HepG2 (cell line): Measurements from ENCODE around the gene TBL3. TPM values are rescaled to one million over a fixed set of nuclear protein-coding genes. Genes with fewer than 3 reads are reported as not detected.
A peak's percentile ranks its signal among the peaks of the same experiment; 100 is the strongest.

Experiments
- CREM ChIP-seq, 2 experiments: sonication (generic) in 1 of 2; formaldehyde crosslinking in 1 of 2; IDR thresholded peaks; 2 replicates each; pipeline versions ENCODE4 v1.4.0 to v1.6.1; 2016 to 2020; ENCODE audit warnings: antibody characterized with exemption in 1 of 2, mild to moderate bottlenecking in 1 of 2, missing genetic modification reagents in 1 of 2
- FOXK1 ChIP-seq: sonication (generic); formaldehyde crosslinking; IDR thresholded peaks from 2 replicates; pipeline ENCODE4 v1.4.0; 2020; ENCODE audit warnings: low read depth, missing genetic modification reagents, borderline replicate concordance
- FOXP4 ChIP-seq: sonication (generic); formaldehyde crosslinking; IDR thresholded peaks from 2 replicates; pipeline ENCODE4 v1.4.0; 2020; ENCODE audit warnings: missing genetic modification reagents
- HOXA9 ChIP-seq: sonication (generic); formaldehyde crosslinking; IDR thresholded peaks from 2 replicates; pipeline ENCODE4 v1.8.1; 2022; ENCODE audit warnings: missing genetic modification reagents, mild to moderate bottlenecking, moderate library complexity, borderline replicate concordance
- NR2F1 ChIP-seq, 2 experiments: fragments of 450-650 bp in 1 of 2; formaldehyde crosslinking in 1 of 2; IDR thresholded peaks; 2 replicates each; pipeline versions ENCODE4 v1.5.0 to v1.6.1; 2016 to 2020; ENCODE audit warnings: mild to moderate bottlenecking in 1 of 2, missing compliant biosample characterization in 1 of 2, missing genetic modification reagents in 1 of 2, moderate library complexity in 1 of 2
- PLSCR1 ChIP-seq: sonication (generic); formaldehyde crosslinking; IDR thresholded peaks from 2 replicates; pipeline ENCODE4 v1.5.0; 2020; ENCODE audit warnings: missing genetic modification reagents, mild to moderate bottlenecking, borderline replicate concordance
- ZNF512 ChIP-seq: sonication (generic); formaldehyde crosslinking; IDR thresholded peaks from 2 replicates; pipeline ENCODE4 v1.4.0; 2020; ENCODE audit warnings: mild to moderate bottlenecking, missing genetic modification reagents
- ZNF543 ChIP-seq: sonication (generic); formaldehyde crosslinking; IDR thresholded peaks from 2 replicates; pipeline ENCODE4 v1.4.0; 2020; ENCODE audit warnings: mild to moderate bottlenecking, missing genetic modification reagents
- ZNF652 ChIP-seq: IDR thresholded peaks from 2 replicates; pipeline ENCODE4 v1.6.1; 2016; ENCODE audit warnings: low read depth, borderline replicate concordance
- ZNF687 ChIP-seq: sonication (generic); formaldehyde crosslinking; IDR thresholded peaks from 2 replicates; pipeline ENCODE4 v1.5.1; 2020; ENCODE audit warnings: mild to moderate bottlenecking, missing genetic modification reagents, moderate library complexity
- ZNF691 ChIP-seq: sonication (generic); formaldehyde crosslinking; IDR thresholded peaks from 2 replicates; pipeline ENCODE4 v1.4.0; 2020; ENCODE audit warnings: missing genetic modification reagents, low read depth, mild to moderate bottlenecking, borderline replicate concordance
- ZSCAN12 ChIP-seq: sonication (generic); formaldehyde crosslinking; IDR thresholded peaks from 2 replicates; pipeline ENCODE4 v1.9.0; 2021; ENCODE audit warnings: mild to moderate bottlenecking, missing genetic modification reagents
- polyA plus RNA-seq, 8 experiments: library from polyadenylated mRNA; depleted of rRNA in 3 of 8; stranded (reverse) in 7 of 8; unstranded in 1 of 8; fragments of >200 nt; fragmentation: Illumina TruSeq in 4 of 8; extraction: Trizol in 4 of 8; gene quantifications; 2 replicates each; pipeline versions ENCODE4 v1.2.1 to v1.2.3, GENCODE V29; 2011 to 2016; ENCODE audit warnings: low read depth in 4 of 8, missing spikeins in 1 of 8, mixed read lengths in 1 of 8; ENCODE audit not compliant: insufficient read depth in 1 of 8
- total RNA-seq, 5 experiments: library from RNA; depleted of rRNA; stranded (reverse); fragments of >200 nt; fragmentation: Illumina TruSeq; extraction: Trizol; gene quantifications; 2 replicates each; pipeline ENCODE4 v1.2.3, GENCODE V29; 2016; ENCODE audit warnings: low read depth in 1 of 5
- TF ChIP-seq, protein P1 (sequence below): sonication (generic); formaldehyde crosslinking; IDR thresholded peaks from 2 replicates; pipeline ENCODE4 v1.8.0; 2022; ENCODE audit warnings: mild to moderate bottlenecking, missing genetic modification reagents
- TF ChIP-seq, protein P2 (sequence below): sonication (generic); formaldehyde crosslinking; IDR thresholded peaks from 2 replicates; pipeline ENCODE4 v1.5.0; 2020; ENCODE audit warnings: mild to moderate bottlenecking, low read depth, missing genetic modification reagents, borderline replicate concordance

Gene TBL3
- total and polyA plus RNA-seq, 2 of the 13 experiments (the other 11 are each of a cell fraction or from before 2014, with no cell fraction given), result 16.8 to 38.0 TPM

GRCh38 chr16:1940273-1941161, 31.3 kb upstream of the TBL3 start (continued):
- TF ChIP-seq NR2F1 (CRISPR knock-in tag; IDR thresholded peaks at IDR 0.05) (peak in 1 of 2 experiments; percentile 19; a peak in 1 of 4 replicates), PLSCR1 (CRISPR knock-in tag) (no peak), ZNF652 (CRISPR knock-in tag) (no peak), ZNF687 (peak; percentile 94), FOXK1 (CRISPR knock-in tag) (no peak), CREM (IDR thresholded peaks at IDR 0.05) (peak; percentile 60), CREM (CRISPR knock-in tag; IDR thresholded peaks at IDR 0.05) (no peak), HOXA9 (no peak), ZNF512 (CRISPR knock-in tag) (no peak), ZSCAN12 (no peak), ZNF691 (CRISPR knock-in tag) (peak; percentile 35; the same call in 1 of the 2 replicates), FOXP4 (peak; percentile 83), ZNF543 (CRISPR knock-in tag) (peak; percentile 81)
- TF ChIP-seq, protein P1, sequence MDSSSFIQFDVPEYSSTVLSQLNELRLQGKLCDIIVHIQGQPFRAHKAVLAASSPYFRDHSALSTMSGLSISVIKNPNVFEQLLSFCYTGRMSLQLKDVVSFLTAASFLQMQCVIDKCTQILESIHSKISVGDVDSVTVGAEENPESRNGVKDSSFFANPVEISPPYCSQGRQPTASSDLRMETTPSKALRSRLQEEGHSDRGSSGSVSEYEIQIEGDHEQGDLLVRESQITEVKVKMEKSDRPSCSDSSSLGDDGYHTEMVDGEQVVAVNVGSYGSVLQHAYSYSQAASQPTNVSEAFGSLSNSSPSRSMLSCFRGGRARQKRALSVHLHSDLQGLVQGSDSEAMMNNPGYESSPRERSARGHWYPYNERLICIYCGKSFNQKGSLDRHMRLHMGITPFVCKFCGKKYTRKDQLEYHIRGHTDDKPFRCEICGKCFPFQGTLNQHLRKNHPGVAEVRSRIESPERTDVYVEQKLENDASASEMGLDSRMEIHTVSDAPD (CRISPR knock-in tag), result peak; percentile 21; the same call in 1 of the 2 replicates
- TF ChIP-seq, protein P2, sequence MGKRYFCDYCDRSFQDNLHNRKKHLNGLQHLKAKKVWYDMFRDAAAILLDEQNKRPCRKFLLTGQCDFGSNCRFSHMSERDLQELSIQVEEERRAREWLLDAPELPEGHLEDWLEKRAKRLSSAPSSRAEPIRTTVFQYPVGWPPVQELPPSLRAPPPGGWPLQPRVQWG (CRISPR knock-in tag), result no peak
